ENCODE results near the gene KLC1.

KLC1 gene

GRCh38 chr14:103600503-103600902 is 28.5 kb upstream of the KLC1 start:
- no peak for TF ChIP-seq CTCF (IDR thresholded peaks at IDR 0.05)

GRCh38 chr14:103604620-103605019 is 24.4 kb upstream of the KLC1 start:
- no peak for TF ChIP-seq CTCF (IDR thresholded peaks at IDR 0.05)

GRCh38 chr14:103606963-103607668 is 21.9 kb upstream of the KLC1 start:
- TF ChIP-seq CTCF (IDR thresholded peaks at IDR 0.05) = no peak

- no peak for TF ChIP-seq CTCF (IDR thresholded peaks at IDR 0.05)
These were observed 21.2 kb upstream of the KLC1 start for GRCh38 chr14:103607822-103608221.

GRCh38 chr14:103611215-103611614 is 17.8 kb upstream of the KLC1 start:
- no peak for TF ChIP-seq CTCF (IDR thresholded peaks at IDR 0.05)

- peak; percentile 13; the same call in 1 of the 2 replicates for TF ChIP-seq CTCF (IDR thresholded peaks at IDR 0.05)
These were observed 15.5 kb upstream of the KLC1 start for GRCh38 chr14:103613517-103613916.

- no peak for TF ChIP-seq CTCF (IDR thresholded peaks at IDR 0.05)
These were observed 12.2 kb upstream of the KLC1 start for GRCh38 chr14:103616635-103617300.

Measured in LNCAP (cell line).